Panc1 (cell line): ENCODE results near the gene PTMS. TPM values are rescaled to one million over a fixed set of nuclear protein-coding genes. Genes with fewer than 3 reads are reported as not detected.

ENCODE experiments used
- ATAC-seq: fragments of 200-7000 bp; cut with Tn5 transposase; 2 replicates; pipeline ENCODE4 v1.9.1; 2020; ENCODE audit warnings: mild to moderate bottlenecking, moderate library complexity
- BruUV-seq: library from RNA; stranded (reverse); fragments of 400-500 nt; replicated peaks from 2 replicates; lab custom pipeline; 2021; lab: Mats Ljungman, UMichigan
- CTCF ChIA-PET: fragments of 300-600 bp; sonication (Branson Sonifier 250); formaldehyde crosslinking; loops from one replicate; lab custom pipeline; 2022; ENCODE audit warnings: antibody characterized with exemption; lab: Charles Lee
- POLR2A ChIA-PET: fragments of 300-600 bp; sonication (Branson Sonifier 250); formaldehyde crosslinking; loops from one replicate; lab custom pipeline; 2022; ENCODE audit warnings: antibody characterized with exemption; lab: Charles Lee
- DNase-seq: peaks from one replicate; pipeline ENCODE4 v3.0.0-alpha.2; 2010; ENCODE audit warnings: low read depth, low spot score
- H3K27ac ChIP-seq: 2 replicates; pipeline ENCODE4 v1.5.1; 2011; ENCODE audit warnings: mild to moderate bottlenecking, low read length, inconsistent platforms
- H3K27me3 ChIP-seq: fragments of 200-500 bp; sonication (Bioruptor generic); 2 replicates; pipeline ENCODE4 v1.6.0; 2014; ENCODE audit warnings: low read length, inconsistent platforms; ENCODE audit not compliant: control insufficient read depth, insufficient read depth
- H3K36me3 ChIP-seq: fragments of 200-500 bp; sonication (Bioruptor generic); 2 replicates; pipeline ENCODE4 v1.5.1; 2014; ENCODE audit warnings: inconsistent platforms, mild to moderate bottlenecking, low read length, moderate library complexity; ENCODE audit not compliant: control insufficient read depth, insufficient read depth
- H3K4me1 ChIP-seq: 2 replicates; pipeline ENCODE4 v1.5.1; 2011; ENCODE audit warnings: inconsistent platforms, mild to moderate bottlenecking, low read length, moderate library complexity; ENCODE audit not compliant: control insufficient read depth, insufficient read depth
- H3K4me3 ChIP-seq, 2 experiments: 2 replicates each; pipeline ENCODE4 v1.5.1; 2011 to 2012; ENCODE audit warnings: low read depth in 2 of 2, low read length in 2 of 2, mild to moderate bottlenecking in 2 of 2, inconsistent platforms in 1 of 2, moderate library complexity in 1 of 2
- H3K9me3 ChIP-seq: fragments of 200-500 bp; sonication (Bioruptor generic); 2 replicates; pipeline ENCODE4 v1.5.1; 2014; ENCODE audit warnings: low read depth, mild to moderate bottlenecking, inconsistent platforms, low read length, moderate library complexity; ENCODE audit not compliant: control insufficient read depth, insufficient read depth
- POLR2AphosphoS5 ChIP-seq: IDR thresholded peaks from 2 replicates; pipeline ENCODE4 v1.6.1; 2012; ENCODE audit warnings: mild to moderate bottlenecking, low read depth, low read length, moderate library complexity
- SIN3A ChIP-seq: IDR thresholded peaks from 2 replicates; pipeline ENCODE4 v1.6.1; 2012; ENCODE audit warnings: low read depth, mild to moderate bottlenecking, low read length, moderate library complexity, borderline replicate concordance; ENCODE audit not compliant: insufficient read depth
- TCF7L2 ChIP-seq: IDR thresholded peaks from 2 replicates; pipeline ENCODE4 v1.6.1; 2011; ENCODE audit warnings: mild to moderate bottlenecking, low read depth, low read length, inconsistent platforms
- in situ Hi-C: cut with HindIII; loops from 2 replicates; pipeline ENCODE4 v1.10.0; 2016; ENCODE audit warnings: low sequenced_read_pairs, low pct_unique_long_range_greater_than_20kb
- intact Hi-C: fragments of 100-400 bp; cut with micrococcal nuclease; formaldehyde crosslinking; loops from one replicate; pipeline ENCODE4 v1.10.0; 2022; ENCODE audit not compliant: unreplicated experiment
- total RNA-seq: library from RNA; stranded (reverse); gene quantifications from one replicate; pipeline ENCODE4 v1.2.1, GENCODE V29; 2021; ENCODE audit not compliant: unreplicated experiment
- TF ChIP-seq, protein P1 (sequence below), 2 experiments: IDR thresholded peaks; 2 replicates each; pipeline ENCODE4 v1.6.1; 2011 to 2012; ENCODE audit warnings: low read depth in 2 of 2, control low read depth in 1 of 2, low read length in 1 of 2, mild to moderate bottlenecking in 1 of 2, moderate library complexity in 1 of 2; ENCODE audit not compliant: insufficient read depth in 1 of 2
- TF ChIP-seq, protein P2 (sequence below): fragments of 450-650 bp; IDR thresholded peaks from 2 replicates; pipeline ENCODE4 v1.5.1; 2017; ENCODE audit warnings: mild to moderate bottlenecking

The PTMS gene
- total RNA-seq, 1 experiment from 2014 or later = 395 TPM

DNA sequence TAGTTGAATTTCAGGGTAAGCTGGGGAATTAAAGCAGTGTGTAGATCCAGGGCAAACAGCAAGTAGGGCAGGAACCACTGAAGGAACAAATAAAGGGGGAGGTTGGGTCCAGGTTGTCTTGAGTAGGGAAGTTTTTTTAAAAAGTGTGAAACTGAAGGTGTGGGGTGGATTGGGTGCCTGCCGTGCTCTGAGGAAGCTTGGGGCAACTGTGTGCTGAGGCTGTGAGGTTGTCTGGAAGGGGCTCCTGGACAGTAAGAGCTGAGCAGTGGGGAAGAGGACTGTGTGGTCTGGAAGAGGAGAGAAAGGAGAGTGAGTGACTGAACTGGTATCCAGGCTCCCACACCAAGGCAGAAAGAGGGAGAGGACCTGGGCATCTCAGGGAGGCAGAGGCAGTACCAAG, 44.6 kb downstream of the PTMS start:
- Histone ChIP-seq H3K27ac (no peak overlapping the region), H3K4me1 (no peaks in the 10 kb centered on the region), H3K27me3 (no peaks in the 10 kb centered on the region), H3K36me3 (no peaks in the 10 kb centered on the region), H3K4me3 (no peak overlapping the region), H3K9me3 (no peaks in the 10 kb centered on the region)
- POLR2A ChIA-PET = interaction anchor here (0.7 kb wide), 1 partner anchor 205 kb away, joined by 14 read pairs; no protein-coding TSS in a partner anchor
- ATAC-seq (no peak), DNase-seq (no peak)
- intact Hi-C loops (no loop called here), in situ Hi-C loops (no loop called here)
- BruUV-seq = no TSS peak
- TF ChIP-seq POLR2AphosphoS5 (no peak), SIN3A (no peak), TCF7L2 (no peak)
- TF ChIP-seq, protein P1, sequence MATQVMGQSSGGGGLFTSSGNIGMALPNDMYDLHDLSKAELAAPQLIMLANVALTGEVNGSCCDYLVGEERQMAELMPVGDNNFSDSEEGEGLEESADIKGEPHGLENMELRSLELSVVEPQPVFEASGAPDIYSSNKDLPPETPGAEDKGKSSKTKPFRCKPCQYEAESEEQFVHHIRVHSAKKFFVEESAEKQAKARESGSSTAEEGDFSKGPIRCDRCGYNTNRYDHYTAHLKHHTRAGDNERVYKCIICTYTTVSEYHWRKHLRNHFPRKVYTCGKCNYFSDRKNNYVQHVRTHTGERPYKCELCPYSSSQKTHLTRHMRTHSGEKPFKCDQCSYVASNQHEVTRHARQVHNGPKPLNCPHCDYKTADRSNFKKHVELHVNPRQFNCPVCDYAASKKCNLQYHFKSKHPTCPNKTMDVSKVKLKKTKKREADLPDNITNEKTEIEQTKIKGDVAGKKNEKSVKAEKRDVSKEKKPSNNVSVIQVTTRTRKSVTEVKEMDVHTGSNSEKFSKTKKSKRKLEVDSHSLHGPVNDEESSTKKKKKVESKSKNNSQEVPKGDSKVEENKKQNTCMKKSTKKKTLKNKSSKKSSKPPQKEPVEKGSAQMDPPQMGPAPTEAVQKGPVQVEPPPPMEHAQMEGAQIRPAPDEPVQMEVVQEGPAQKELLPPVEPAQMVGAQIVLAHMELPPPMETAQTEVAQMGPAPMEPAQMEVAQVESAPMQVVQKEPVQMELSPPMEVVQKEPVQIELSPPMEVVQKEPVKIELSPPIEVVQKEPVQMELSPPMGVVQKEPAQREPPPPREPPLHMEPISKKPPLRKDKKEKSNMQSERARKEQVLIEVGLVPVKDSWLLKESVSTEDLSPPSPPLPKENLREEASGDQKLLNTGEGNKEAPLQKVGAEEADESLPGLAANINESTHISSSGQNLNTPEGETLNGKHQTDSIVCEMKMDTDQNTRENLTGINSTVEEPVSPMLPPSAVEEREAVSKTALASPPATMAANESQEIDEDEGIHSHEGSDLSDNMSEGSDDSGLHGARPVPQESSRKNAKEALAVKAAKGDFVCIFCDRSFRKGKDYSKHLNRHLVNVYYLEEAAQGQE (IDR thresholded peaks at IDR 0.05; ENCODE audit: insufficient read depth in 1 of 2, low read depth in 2 of 2, low read length in 1 of 2) = no peak
- TF ChIP-seq, protein P2, sequence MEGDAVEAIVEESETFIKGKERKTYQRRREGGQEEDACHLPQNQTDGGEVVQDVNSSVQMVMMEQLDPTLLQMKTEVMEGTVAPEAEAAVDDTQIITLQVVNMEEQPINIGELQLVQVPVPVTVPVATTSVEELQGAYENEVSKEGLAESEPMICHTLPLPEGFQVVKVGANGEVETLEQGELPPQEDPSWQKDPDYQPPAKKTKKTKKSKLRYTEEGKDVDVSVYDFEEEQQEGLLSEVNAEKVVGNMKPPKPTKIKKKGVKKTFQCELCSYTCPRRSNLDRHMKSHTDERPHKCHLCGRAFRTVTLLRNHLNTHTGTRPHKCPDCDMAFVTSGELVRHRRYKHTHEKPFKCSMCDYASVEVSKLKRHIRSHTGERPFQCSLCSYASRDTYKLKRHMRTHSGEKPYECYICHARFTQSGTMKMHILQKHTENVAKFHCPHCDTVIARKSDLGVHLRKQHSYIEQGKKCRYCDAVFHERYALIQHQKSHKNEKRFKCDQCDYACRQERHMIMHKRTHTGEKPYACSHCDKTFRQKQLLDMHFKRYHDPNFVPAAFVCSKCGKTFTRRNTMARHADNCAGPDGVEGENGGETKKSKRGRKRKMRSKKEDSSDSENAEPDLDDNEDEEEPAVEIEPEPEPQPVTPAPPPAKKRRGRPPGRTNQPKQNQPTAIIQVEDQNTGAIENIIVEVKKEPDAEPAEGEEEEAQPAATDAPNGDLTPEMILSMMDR = no peak
- CTCF ChIA-PET = no interaction called here

- ATAC-seq = no peak
- POLR2A ChIA-PET = interaction anchor here (0.7 kb wide), 1 partner anchor 1401 kb away, joined by 5 read pairs; no protein-coding TSS in a partner anchor
- Histone ChIP-seq H3K4me1 (no peaks in the 10 kb centered on the region), H3K27me3 (no peaks in the 10 kb centered on the region), H3K27ac (no peak overlapping the region), H3K9me3 (no peaks in the 10 kb centered on the region), H3K36me3 (no peaks in the 10 kb centered on the region), H3K4me3 (no peak overlapping the region)
- intact Hi-C loops = no loop called here
- in situ Hi-C loops = no loop called here
- no TSS peak for BruUV-seq
- CTCF ChIA-PET = interaction anchor here (0.5 kb wide), 1 partner anchor 72 kb away, joined by 3 read pairs; no protein-coding TSS in a partner anchor
- no peak for TF ChIP-seq SIN3A
- TF ChIP-seq, protein P2 = no peak
- TF ChIP-seq, protein P1 (IDR thresholded peaks at IDR 0.05; ENCODE audit: insufficient read depth in 1 of 2, low read depth in 2 of 2, low read length in 1 of 2) = no peak
- DNase-seq = no peak
These were observed 47.2 kb downstream of the PTMS start for GRCh38 chr12:6813363-6813762.
